Measurements from ENCODE around the gene RHOF.

GRCh38 chr12:121786440-121786825, 7.1 kb downstream of the RHOF start:
- no peak for TF ChIP-seq POLR2A (IDR thresholded peaks at IDR 0.05; ENCODE audit: insufficient read depth in 1 of 2, low read depth in 2 of 2, low read length in 2 of 2)
- TF ChIP-seq CTCF (CRISPR knock-in tag; IDR thresholded peaks at IDR 0.05), result no peak
- no peak for TF ChIP-seq ZFP36 (IDR thresholded peaks at IDR 0.05; ENCODE audit: borderline replicate concordance, low read depth, low read length, partially characterized antibody)
- TF ChIP-seq, protein P1, sequence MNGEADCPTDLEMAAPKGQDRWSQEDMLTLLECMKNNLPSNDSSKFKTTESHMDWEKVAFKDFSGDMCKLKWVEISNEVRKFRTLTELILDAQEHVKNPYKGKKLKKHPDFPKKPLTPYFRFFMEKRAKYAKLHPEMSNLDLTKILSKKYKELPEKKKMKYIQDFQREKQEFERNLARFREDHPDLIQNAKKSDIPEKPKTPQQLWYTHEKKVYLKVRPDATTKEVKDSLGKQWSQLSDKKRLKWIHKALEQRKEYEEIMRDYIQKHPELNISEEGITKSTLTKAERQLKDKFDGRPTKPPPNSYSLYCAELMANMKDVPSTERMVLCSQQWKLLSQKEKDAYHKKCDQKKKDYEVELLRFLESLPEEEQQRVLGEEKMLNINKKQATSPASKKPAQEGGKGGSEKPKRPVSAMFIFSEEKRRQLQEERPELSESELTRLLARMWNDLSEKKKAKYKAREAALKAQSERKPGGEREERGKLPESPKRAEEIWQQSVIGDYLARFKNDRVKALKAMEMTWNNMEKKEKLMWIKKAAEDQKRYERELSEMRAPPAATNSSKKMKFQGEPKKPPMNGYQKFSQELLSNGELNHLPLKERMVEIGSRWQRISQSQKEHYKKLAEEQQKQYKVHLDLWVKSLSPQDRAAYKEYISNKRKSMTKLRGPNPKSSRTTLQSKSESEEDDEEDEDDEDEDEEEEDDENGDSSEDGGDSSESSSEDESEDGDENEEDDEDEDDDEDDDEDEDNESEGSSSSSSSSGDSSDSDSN (CRISPR knock-in tag; IDR thresholded peaks at IDR 0.05), result no peak

Measured in HepG2 (cell line).